Inflammatory macrophage treated with lipopolysaccharide for 1 hour (primary cell): ENCODE measurements around the gene ADARB2.
"Not testable (repeated sequence)": the region's sequence is repeated elsewhere in the genome, so short reads cannot be mapped to it uniquely, and the experiment has no call there.

ENCODE experiments used
- DNase-seq, 2 donors: peaks; one replicate each; pipeline ENCODE4 v3.0.0-alpha.2; 2020 to 2022

The ADARB2 gene

DNA sequence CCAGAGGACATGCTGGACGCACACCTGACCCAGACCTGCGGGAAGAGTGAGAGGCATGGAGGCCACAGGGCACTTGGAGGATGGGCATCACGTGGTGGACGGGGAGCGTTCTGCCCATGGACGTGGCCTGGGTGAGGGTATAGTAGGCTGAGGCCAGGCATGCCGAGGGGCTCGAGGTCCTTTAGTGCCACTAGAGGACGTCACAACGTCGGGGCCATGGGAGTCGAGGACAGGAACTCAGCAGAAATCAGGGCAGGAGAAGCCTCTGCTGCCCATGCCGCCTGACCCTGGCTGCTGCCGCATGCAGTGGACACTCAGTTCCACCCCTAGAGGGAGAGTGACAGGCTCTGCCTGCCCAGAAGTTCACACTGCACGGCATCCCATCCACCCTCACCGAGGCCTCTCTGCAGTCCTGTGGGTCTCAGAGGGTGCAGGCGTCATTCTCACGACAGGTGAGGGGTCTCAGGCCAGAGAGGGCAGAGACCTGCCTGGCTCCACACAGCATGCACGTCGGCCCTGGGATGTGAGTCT, 198.7 kb downstream of the ADARB2 start:
- DNase-seq, result no peak

GRCh38 chr10:1538121-1538520, 199.2 kb downstream of the ADARB2 start:
- no peak for DNase-seq

DNA sequence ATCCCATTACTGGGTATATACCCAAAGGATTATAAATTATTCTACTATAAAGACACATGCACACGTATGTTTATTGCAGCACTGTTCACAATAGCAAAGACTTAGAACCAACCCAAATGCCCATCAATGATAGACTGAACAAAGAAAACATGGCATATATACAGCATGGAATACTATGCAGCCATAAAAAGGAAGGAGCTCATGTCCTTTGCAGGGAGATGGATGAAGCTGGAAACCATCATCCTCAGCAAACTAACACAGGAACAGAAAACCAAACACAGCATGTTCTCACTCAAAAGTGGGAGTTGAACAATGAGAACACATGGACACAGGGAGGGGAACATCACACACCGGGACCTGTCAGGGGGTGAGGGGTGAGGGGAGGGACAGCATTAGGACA, 199.9 kb downstream of the ADARB2 start:
- not testable (repeated sequence) for DNase-seq

GRCh38 chr10:1536341-1536740, 201.0 kb downstream of the ADARB2 start:
- DNase-seq, result no peak

DNA sequence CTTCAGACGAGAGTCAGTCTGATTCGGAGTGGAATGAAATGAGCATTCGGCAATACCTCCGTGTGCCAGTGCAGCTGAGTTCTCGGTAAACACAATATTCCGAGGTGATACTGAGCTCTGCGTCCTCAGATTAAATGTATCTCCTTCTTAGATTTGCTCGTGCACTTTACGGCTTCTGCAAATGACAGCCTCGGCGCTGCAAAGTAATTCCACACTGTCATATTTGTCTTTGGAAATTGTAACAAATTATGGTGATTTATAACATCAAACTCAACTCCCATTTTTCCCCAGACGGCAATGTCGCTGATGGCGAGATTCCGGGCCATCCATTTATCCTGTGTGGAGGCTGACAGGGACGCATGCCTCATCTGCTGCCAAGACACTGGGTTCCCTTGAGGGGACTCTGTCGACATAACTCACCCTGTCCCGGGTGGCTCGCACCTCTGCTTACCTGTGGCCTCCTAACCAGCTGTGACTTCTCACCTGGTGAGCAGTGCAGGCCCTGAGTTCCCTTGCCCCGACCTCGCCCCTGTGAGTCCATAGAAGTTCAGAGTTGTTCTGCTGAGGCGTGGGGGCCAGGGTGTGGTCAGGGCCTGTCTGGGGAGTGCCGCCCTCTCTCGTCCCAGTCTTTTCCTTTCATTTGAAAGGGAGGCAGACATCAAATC, 201.9 kb downstream of the ADARB2 start:
- DNase-seq, result no peak

DNA sequence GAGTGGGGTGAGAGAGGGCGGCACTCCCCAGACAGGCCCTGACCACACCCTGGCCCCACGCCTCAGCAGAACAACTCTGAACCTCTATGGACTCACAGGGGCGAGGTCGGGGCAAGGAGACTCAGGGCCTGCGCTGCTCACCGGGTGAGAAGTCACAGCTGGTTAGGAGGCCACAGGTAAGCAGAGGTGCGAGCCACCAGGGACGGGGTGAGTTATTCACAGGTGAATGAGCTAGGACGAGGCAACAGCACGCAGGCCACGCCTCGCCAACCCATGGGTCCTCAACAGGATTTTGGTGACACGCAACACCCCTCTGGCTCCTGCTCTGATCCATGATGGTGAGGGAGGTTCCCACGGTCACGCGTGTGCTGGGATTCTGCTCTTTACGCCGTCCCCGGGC, 202.5 kb downstream of the ADARB2 start:
- DNase-seq, result no peak

GRCh38 chr10:1532636-1533035, 204.7 kb downstream of the ADARB2 start:
- DNase-seq, result no peak

DNA sequence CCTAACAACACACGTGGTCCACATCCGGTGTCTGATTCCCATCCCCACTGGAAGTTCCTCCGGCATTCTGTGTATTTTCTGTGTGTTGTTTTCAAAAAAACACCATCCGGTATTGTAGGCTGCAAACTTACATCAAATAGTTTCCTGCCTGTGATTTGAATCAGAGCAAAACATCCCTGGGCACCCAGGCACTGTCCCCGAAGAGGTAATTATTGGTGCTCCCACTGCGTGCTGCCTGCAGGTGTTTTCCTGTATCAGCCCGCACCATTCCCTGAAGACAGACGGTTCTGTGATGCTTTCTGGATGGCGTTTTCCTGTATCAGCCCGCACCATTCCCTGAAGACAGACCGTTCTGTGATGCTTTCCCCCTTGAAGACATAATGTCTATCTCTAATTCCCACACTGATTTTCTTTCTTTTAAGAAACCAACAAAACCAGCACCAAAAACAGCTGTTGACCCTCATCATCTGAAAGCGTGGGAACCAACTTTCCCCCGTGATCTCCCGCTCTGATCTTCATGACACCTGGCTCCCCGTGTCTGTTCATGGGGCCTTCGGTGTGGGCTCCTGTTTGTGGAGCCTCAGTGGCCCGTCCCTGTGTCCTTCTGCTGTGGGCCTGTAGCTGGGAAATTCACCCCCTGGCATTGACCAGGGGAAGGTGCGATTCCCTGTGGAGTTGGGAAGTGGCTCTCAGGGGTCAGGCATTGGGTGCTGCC, 205.3 kb downstream of the ADARB2 start:
- no peak for DNase-seq

GRCh38 chr10:1530871-1531517, 206.3 kb downstream of the ADARB2 start:
- DNase-seq, result no peak

GRCh38 chr10:1529806-1530413, 207.4 kb downstream of the ADARB2 start:
- DNase-seq, result no peak

DNA sequence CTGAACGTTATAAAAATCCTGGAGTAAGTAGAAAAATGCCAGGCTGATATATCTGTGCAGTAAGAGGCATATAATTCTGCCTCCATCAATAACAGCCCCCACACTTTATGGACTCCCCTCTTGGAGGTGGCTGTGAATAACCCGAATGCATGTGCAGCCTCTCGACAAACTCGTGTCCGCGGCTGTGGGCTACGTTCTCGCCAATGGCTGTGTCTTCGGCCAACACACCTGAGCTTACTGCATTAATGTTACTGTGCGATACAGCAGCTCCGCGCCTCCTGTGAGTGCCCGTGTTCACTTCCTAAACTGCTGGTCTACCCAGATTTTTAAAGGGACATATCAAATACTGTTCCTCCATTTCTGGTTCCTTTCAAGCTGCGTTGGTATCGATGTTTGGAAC, 209.4 kb downstream of the ADARB2 start:
- no peak for DNase-seq

- DNase-seq, result no peak
Measured at GRCh38 chr10:1526436-1527055, 210.8 kb downstream of the ADARB2 start.

DNA sequence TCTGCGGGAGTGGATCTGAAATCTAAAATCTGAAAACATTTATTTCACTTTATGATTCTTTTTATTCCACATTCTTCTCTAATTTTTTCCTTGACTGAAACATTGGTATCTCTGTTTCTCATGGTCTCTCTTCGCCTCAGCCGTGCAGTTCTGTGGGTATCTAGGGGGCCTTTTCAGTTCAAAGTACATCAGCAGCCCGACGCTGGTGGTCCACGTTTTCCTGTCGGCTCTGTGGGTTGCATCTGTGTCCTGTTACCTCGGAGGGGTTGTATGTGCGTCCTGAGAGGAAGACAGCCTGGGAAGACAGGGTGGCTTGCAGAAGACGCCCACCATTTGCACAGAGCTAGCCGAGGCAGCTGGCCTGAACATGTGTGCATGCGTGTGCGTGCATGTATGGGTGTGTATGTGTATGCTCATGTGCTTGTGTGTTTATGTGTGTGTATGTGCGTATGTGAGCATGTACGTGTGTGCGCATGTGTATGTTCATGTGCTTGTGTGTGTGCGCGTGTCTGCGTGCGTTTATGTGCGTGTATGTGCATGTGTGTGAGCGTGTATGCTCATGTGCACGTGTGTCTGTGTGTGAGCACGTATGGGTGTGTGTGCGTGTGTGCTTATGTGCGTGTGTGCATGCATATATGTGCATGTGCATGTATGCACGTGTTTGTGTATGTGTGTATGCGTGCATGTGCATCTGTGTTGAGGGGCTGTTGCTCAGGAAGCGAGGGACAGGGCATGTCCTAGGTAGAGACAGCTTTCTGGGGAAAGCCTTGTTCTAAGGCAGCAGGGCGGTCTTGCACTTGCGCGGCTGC, 211.8 kb downstream of the ADARB2 start:
- DNase-seq, result no peak

DNA sequence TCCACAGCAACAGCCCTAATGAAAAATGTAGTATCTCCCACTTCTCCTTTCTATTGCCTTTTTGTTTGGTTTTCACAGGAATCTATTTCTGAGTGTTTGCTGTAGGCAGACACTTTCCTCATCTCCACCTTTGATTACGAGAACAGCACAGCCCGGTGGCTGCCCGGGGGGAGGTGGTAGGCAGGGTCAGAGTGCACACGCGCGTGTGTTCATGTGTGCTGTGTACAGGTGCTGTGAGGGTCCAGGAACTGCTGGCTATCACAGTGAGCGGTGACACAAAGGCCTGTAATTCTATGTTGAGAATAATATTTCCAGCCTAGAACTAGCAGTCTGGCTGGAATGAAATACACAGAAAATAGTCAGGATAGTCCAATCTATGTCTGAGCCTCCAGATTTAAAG, 212.8 kb downstream of the ADARB2 start:
- DNase-seq, result no peak

- DNase-seq, result no peak
Measured at GRCh38 chr10:1523221-1523620, 214.1 kb downstream of the ADARB2 start.

GRCh38 chr10:1522237-1522636, 215.1 kb downstream of the ADARB2 start:
- DNase-seq, result no peak

- DNase-seq, result no peak
Measured at GRCh38 chr10:1521741-1522140, 215.6 kb downstream of the ADARB2 start.

- no peak for DNase-seq
Measured at GRCh38 chr10:1520909-1521565, 216.3 kb downstream of the ADARB2 start.

GRCh38 chr10:1519391-1519790, 217.9 kb downstream of the ADARB2 start:
- DNase-seq, result no peak

GRCh38 chr10:1517684-1518083, 219.6 kb downstream of the ADARB2 start:
- no peak for DNase-seq

GRCh38 chr10:1516492-1517165, 220.7 kb downstream of the ADARB2 start:
- no peak for DNase-seq
